ENCODE data around the gene OLFML2B.

- TF ChIP-seq, protein P1, sequence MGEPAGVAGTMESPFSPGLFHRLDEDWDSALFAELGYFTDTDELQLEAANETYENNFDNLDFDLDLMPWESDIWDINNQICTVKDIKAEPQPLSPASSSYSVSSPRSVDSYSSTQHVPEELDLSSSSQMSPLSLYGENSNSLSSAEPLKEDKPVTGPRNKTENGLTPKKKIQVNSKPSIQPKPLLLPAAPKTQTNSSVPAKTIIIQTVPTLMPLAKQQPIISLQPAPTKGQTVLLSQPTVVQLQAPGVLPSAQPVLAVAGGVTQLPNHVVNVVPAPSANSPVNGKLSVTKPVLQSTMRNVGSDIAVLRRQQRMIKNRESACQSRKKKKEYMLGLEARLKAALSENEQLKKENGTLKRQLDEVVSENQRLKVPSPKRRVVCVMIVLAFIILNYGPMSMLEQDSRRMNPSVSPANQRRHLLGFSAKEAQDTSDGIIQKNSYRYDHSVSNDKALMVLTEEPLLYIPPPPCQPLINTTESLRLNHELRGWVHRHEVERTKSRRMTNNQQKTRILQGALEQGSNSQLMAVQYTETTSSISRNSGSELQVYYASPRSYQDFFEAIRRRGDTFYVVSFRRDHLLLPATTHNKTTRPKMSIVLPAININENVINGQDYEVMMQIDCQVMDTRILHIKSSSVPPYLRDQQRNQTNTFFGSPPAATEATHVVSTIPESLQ (CRISPR knock-in tag; conservative IDR thresholded peaks at IDR 0.05) = no peak
- no peak for TF ChIP-seq ZNF619 (CRISPR knock-in tag; IDR thresholded peaks at IDR 0.05)
- TF ChIP-seq, protein P2, sequence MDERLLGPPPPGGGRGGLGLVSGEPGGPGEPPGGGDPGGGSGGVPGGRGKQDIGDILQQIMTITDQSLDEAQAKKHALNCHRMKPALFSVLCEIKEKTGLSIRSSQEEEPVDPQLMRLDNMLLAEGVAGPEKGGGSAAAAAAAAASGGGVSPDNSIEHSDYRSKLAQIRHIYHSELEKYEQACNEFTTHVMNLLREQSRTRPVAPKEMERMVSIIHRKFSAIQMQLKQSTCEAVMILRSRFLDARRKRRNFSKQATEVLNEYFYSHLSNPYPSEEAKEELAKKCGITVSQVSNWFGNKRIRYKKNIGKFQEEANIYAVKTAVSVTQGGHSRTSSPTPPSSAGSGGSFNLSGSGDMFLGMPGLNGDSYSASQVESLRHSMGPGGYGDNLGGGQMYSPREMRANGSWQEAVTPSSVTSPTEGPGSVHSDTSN (CRISPR knock-in tag; IDR thresholded peaks at IDR 0.05) = no peak
- TF ChIP-seq NFYC (CRISPR knock-in tag; IDR thresholded peaks at IDR 0.05) = no peak
- TF ChIP-seq ZNF768 (CRISPR knock-in tag; IDR thresholded peaks at IDR 0.05) = no peak
- TF ChIP-seq ZNF660 (CRISPR knock-in tag; IDR thresholded peaks at IDR 0.05; ENCODE audit: borderline replicate concordance, low read depth) = no peak
- no peak for TF ChIP-seq ZNF263 (CRISPR knock-in tag; IDR thresholded peaks at IDR 0.05)
- TF ChIP-seq RBM22 (optimal IDR thresholded peaks at IDR 0.05; ENCODE audit: low read length) = no peak
Measured at GRCh38 chr1:162033428-162033827, 9.8 kb upstream of the OLFML2B start.
